ENCODE measurements around the gene UST.

GRCh38 chr6:148789948-148790347, 43.1 kb downstream of the UST start:
- TF ChIP-seq CTCF (optimal IDR thresholded peaks at IDR 0.05 in 1 of 3, IDR thresholded peaks at IDR 0.05 in 1 of 3, conservative IDR thresholded peaks at IDR 0.05 in 1 of 3; ENCODE audit: extremely low read depth in 1 of 3, insufficient read depth in 2 of 3, low read length in 3 of 3) (no peak), EZH2 (IDR thresholded peaks at IDR 0.05; ENCODE audit: low read length) (no peak)
